DOHH2 (cell line): ENCODE measurements around the gene MDP1.

Source experiments
- H3F3A ChIP-seq: fragments of 200-600 bp; sonication (generic), shearing (Covaris generic); 2 replicates; pipeline ENCODE4 v1.6.0; 2016; ENCODE audit warnings: antibody characterized with exemption, mild to moderate bottlenecking; ENCODE audit not compliant: control insufficient read depth, insufficient read depth
- H3K27ac ChIP-seq: fragments of 200-600 bp; sonication (generic); 2 replicates; pipeline ENCODE4 v1.5.1; 2014; ENCODE audit warnings: low read depth, mild to moderate bottlenecking, low read length, moderate library complexity
- H3K27me3 ChIP-seq: fragments of 200-600 bp; sonication (generic); 2 replicates; pipeline ENCODE4 v1.6.1; 2014; ENCODE audit warnings: mild to moderate bottlenecking, low read length, mixed read lengths; ENCODE audit not compliant: control insufficient read depth
- H3K36me3 ChIP-seq: fragments of 200-600 bp; sonication (generic); 2 replicates; pipeline ENCODE4 v1.6.1; 2014; ENCODE audit warnings: mild to moderate bottlenecking, low read length, moderate library complexity, mixed read lengths; ENCODE audit not compliant: control insufficient read depth
- H3K4me1 ChIP-seq: fragments of 200-600 bp; sonication (generic); 2 replicates; pipeline ENCODE4 v1.6.1; 2014; ENCODE audit warnings: mild to moderate bottlenecking, low read length, mixed read lengths; ENCODE audit not compliant: control insufficient read depth
- H3K4me2 ChIP-seq: fragments of 200-600 bp; sonication (generic); 2 replicates; pipeline ENCODE4 v1.6.0; 2014; ENCODE audit warnings: mild to moderate bottlenecking, low read length, moderate library complexity
- H3K4me3 ChIP-seq: fragments of 200-600 bp; sonication (generic); 2 replicates; pipeline ENCODE4 v1.5.1; 2014; ENCODE audit warnings: mild to moderate bottlenecking, low read length, mixed read lengths
- H3K79me2 ChIP-seq: fragments of 200-600 bp; sonication (generic); 2 replicates; pipeline ENCODE4 v1.6.1; 2014; ENCODE audit warnings: mild to moderate bottlenecking, low read length, mixed read lengths; ENCODE audit not compliant: control insufficient read depth
- H3K9me2 ChIP-seq: fragments of 200-600 bp; sonication (generic); replicated peaks from 2 replicates; pipeline ENCODE4 v1.6.1; 2014; ENCODE audit warnings: mild to moderate bottlenecking, low read length, mixed read lengths; ENCODE audit not compliant: control insufficient read depth
- H3K9me3 ChIP-seq: fragments of 200-600 bp; sonication (generic); 2 replicates; pipeline ENCODE4 v1.6.1; 2014; ENCODE audit warnings: antibody characterized with exemption, low read length, mixed read lengths; ENCODE audit not compliant: control insufficient read depth, insufficient read depth
- H4K20me1 ChIP-seq: fragments of 200-600 bp; sonication (generic); 2 replicates; pipeline ENCODE4 v1.6.0; 2014; ENCODE audit warnings: low read depth, mild to moderate bottlenecking, antibody characterized with exemption, low read length, moderate library complexity; ENCODE audit not compliant: control insufficient read depth, insufficient read depth
- EZH2phosphoT487 ChIP-seq: fragments of 200-600 bp; sonication (generic); IDR thresholded peaks from 2 replicates; pipeline ENCODE4 v1.6.1; 2017; ENCODE audit warnings: borderline replicate concordance, mild to moderate bottlenecking, antibody characterized with exemption, low read length, moderate library complexity, mixed read lengths
- TF ChIP-seq, protein P1 (sequence below): fragments of 200-600 bp; sonication (generic); IDR thresholded peaks from one replicate; pipeline ENCODE4 v1.5.1; 2014; ENCODE audit warnings: antibody characterized with exemption, mild to moderate bottlenecking, low read depth, low read length; ENCODE audit not compliant: poor library complexity, severe bottlenecking

Gene MDP1

DNA sequence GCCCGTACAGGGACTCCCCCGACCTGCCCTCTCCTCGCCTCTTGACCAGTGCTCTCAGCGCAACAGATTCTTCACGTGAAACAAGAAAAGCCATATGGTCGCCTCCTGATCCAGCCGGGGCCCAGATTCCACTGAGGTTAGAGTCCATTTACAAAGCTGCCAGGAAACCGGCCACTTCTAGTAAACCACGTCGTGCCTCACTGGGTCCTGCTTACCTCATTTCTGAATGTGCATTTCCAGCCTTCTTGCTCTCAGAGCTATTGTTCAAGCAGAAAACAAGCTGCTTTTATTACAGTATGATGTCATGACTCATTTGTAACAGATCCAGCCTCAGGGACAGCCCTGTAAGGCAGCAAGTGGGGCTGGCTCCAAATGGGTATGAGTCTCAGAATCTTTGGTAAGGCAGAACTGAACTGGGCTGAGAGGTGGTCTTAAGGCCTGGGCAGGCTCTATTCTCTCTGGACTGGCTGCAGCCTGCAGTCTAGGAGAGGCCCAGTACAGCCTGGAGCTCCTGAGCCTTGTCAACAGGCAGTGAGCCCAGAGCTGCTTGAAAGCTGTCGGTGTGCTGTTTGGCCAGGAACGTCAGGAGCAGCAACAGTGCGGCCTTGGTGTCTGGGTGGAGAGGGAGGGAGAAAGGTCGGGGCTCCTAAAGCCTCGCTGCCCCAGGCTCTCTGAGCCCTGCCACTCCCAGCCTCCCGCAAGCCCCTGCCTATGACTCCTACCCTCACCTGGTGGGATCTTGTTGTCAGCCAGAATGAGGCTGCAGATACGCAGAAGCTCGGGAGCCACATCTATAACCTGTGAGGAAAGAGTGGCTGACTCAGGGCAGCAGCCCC is 35.7 kb downstream of the MDP1 start:
- no peaks in the 10 kb centered on the region for H3K79me2 ChIP-seq
- H3F3A ChIP-seq = peaks cover 3% of the 10 kb centered on the region; the same call in 1 of the 2 replicates
- H3K9me2 ChIP-seq = no peaks in the 10 kb centered on the region
- no peak overlapping the region for H3K4me3 ChIP-seq
- no peaks in the 10 kb centered on the region for H4K20me1 ChIP-seq
- peaks cover 71% of the 10 kb centered on the region for H3K36me3 ChIP-seq
- H3K27ac ChIP-seq = no peak overlapping the region
- H3K4me2 ChIP-seq = no peak overlapping the region
- TF ChIP-seq, protein P1, sequence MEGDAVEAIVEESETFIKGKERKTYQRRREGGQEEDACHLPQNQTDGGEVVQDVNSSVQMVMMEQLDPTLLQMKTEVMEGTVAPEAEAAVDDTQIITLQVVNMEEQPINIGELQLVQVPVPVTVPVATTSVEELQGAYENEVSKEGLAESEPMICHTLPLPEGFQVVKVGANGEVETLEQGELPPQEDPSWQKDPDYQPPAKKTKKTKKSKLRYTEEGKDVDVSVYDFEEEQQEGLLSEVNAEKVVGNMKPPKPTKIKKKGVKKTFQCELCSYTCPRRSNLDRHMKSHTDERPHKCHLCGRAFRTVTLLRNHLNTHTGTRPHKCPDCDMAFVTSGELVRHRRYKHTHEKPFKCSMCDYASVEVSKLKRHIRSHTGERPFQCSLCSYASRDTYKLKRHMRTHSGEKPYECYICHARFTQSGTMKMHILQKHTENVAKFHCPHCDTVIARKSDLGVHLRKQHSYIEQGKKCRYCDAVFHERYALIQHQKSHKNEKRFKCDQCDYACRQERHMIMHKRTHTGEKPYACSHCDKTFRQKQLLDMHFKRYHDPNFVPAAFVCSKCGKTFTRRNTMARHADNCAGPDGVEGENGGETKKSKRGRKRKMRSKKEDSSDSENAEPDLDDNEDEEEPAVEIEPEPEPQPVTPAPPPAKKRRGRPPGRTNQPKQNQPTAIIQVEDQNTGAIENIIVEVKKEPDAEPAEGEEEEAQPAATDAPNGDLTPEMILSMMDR = no peak
- TF ChIP-seq EZH2phosphoT487 = no peak
- no peaks in the 10 kb centered on the region for H3K27me3 ChIP-seq
- no peaks in the 10 kb centered on the region for H3K4me1 ChIP-seq
- H3K9me3 ChIP-seq = no peaks in the 10 kb centered on the region

DNA sequence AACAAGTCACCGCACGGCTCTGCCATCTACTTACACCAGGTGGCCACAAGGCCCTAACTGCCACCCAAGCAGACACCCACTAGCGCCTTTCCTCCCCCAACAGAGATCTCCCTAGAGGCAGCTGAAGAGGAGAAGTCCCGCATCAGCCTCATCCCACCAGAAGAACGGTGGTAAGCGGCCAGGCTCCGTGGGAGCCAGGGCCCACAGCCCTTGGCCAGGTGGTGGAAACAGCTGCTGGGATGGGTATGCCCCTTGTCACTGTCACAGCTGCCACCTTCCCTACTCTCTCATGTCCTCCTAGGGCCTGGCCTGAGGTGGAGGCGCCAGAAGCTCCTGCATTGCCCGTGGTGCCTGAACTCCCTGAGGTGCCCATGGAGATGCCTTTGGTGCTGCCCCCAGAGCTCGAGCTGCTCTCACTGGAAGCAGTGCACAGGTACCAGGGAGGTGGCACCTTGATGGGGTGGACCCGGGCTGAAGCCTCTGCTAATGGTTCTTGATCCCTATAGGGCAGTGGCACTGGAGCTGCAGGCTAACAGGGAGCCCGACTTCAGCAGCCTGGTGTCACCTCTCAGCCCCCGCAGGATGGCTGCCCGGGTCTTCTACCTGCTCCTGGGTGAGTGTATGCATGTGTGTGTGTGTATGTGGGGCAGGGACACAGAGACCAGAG is 36.4 kb downstream of the MDP1 start:
- Histone ChIP-seq H3K36me3 (peaks cover 64% of the 10 kb centered on the region), H3K4me1 (no peaks in the 10 kb centered on the region), H3K27ac (no peak overlapping the region), H3K4me2 (no peak overlapping the region), H3K9me3 (no peaks in the 10 kb centered on the region), H3K4me3 (no peak overlapping the region), H3F3A (peaks cover 5% of the 10 kb centered on the region; the same call in 1 of the 2 replicates), H4K20me1 (no peaks in the 10 kb centered on the region), H3K9me2 (no peaks in the 10 kb centered on the region), H3K79me2 (no peaks in the 10 kb centered on the region), H3K27me3 (no peaks in the 10 kb centered on the region)
- TF ChIP-seq, protein P1 = no peak
- TF ChIP-seq EZH2phosphoT487 = no peak

DNA sequence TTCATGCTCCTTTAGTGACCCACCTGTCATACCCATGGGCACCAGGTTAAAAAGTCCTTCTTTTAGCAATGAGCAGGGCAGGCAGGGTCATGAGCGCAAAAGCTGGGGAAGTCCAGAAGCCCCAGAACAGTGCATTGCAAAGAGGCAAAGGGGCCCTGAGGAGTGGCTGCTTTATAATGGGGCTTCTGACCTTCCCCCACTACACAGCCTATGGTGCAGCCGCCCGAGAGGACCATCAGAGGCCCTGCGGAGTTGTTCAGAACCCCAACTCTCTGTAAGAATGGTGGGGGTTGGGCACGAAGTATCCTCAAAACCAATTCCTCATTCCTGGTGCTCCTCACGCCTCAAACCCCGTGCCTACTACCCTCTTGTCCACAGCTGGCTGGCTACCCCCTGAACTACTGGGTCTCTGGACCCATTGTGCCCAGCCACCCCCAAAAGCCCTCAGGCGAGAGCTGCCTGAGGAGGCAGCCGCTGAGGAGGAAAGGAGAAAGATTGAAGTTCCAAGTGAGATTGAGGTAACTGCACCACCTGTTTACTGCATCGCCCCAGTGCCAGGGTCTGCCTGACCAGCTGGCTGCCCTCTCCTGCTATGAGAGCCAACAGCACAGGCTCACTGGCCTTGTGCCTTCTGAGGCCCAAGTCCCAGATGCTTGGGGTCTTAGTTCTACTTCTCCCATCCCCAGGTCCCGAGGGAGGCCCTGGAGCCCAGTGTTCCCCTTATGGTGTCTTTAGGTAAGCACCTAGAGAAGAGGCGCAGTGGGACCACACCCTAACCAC is 37.3 kb downstream of the MDP1 start:
- no peaks in the 10 kb centered on the region for H3K27me3 ChIP-seq
- H3K79me2 ChIP-seq = no peaks in the 10 kb centered on the region
- no peaks in the 10 kb centered on the region for H3K9me3 ChIP-seq
- H3K27ac ChIP-seq = no peak overlapping the region
- no peaks in the 10 kb centered on the region for H3K9me2 ChIP-seq
- no peak overlapping the region for H3K4me3 ChIP-seq
- H3K4me1 ChIP-seq = no peaks in the 10 kb centered on the region
- H3F3A ChIP-seq = peaks cover 5% of the 10 kb centered on the region; the same call in 1 of the 2 replicates
- no peak for TF ChIP-seq EZH2phosphoT487
- TF ChIP-seq, protein P1 = no peak
- H4K20me1 ChIP-seq = no peaks in the 10 kb centered on the region
- H3K36me3 ChIP-seq = peaks cover 57% of the 10 kb centered on the region
- no peak overlapping the region for H3K4me2 ChIP-seq
